ENCODE measurements around the gene RPTOR. TPM values are rescaled to one million over a fixed set of nuclear protein-coding genes. Genes with fewer than 3 reads are reported as not detected.

Gene RPTOR
- total RNA-seq, 1 experiment from 2014 or later: 66.7 TPM

- no peaks in the 10 kb centered on the region for H3K4me1 Mint-ChIP-seq (ENCODE audit: low read depth, unreplicated experiment)
- no peak for TF ChIP-seq CTCF (IDR thresholded peaks at IDR 0.05; ENCODE audit: insufficient read depth in 1 of 2, low read depth in 1 of 2, low read length in 1 of 2, severe bottlenecking in 1 of 2, unreplicated experiment in 1 of 2)
- no peak overlapping the region for H3K4me3 Mint-ChIP-seq (ENCODE audit: unreplicated experiment)
- CTCF ChIA-PET: no interaction called here
- no peaks in the 10 kb centered on the region for H3K36me3 ChIP-seq (ENCODE audit: control insufficient read depth, insufficient read depth, low read length)
- H3K27me3 Mint-ChIP-seq (ENCODE audit: insufficient read depth, unreplicated experiment): no peaks in the 10 kb centered on the region
- no peaks in the 10 kb centered on the region for H3K27me3 ChIP-seq (replicated peaks; ENCODE audit: control insufficient read depth, insufficient read depth, low read length)
- no peak overlapping the region for H3K27ac Mint-ChIP-seq (ENCODE audit: unreplicated experiment)
- no peak overlapping the region for H3K4me3 ChIP-seq (ENCODE audit: low read depth, low read length)
- no TSS peak for BruUV-seq (replicated peaks)
- H3K9me3 Mint-ChIP-seq (ENCODE audit: unreplicated experiment): no peaks in the 10 kb centered on the region
- intact Hi-C loops (cut with micrococcal nuclease; ENCODE audit: unreplicated experiment): no loop called here
- no peak for DNase-seq
- H3K36me3 Mint-ChIP-seq (ENCODE audit: insufficient read depth, unreplicated experiment): peaks cover 25% of the 10 kb centered on the region
- POLR2A ChIA-PET: no interaction called here
- H3K9me3 ChIP-seq: no peaks in the 10 kb centered on the region
- no peaks in the 10 kb centered on the region for H3K4me1 ChIP-seq
Measured at GRCh38 chr17:80889231-80890195, 344.9 kb downstream of the RPTOR start.

- Histone ChIP-seq H3K36me3 (ENCODE audit: control insufficient read depth, insufficient read depth, low read length) (no peaks in the 10 kb centered on the region), H3K27me3 (replicated peaks; ENCODE audit: control insufficient read depth, insufficient read depth, low read length) (no peaks in the 10 kb centered on the region), H3K4me3 (ENCODE audit: low read depth, low read length) (no peak overlapping the region), H3K9me3 (no peaks in the 10 kb centered on the region), H3K4me1 (no peaks in the 10 kb centered on the region)
- ChIA-PET CTCF (no interaction called here), POLR2A (no interaction called here)
- Mint-ChIP-seq H3K36me3 (ENCODE audit: insufficient read depth, unreplicated experiment) (peaks cover 25% of the 10 kb centered on the region), H3K27ac (ENCODE audit: unreplicated experiment) (no peak overlapping the region), H3K9me3 (ENCODE audit: unreplicated experiment) (no peaks in the 10 kb centered on the region), H3K4me1 (ENCODE audit: low read depth, unreplicated experiment) (no peaks in the 10 kb centered on the region), H3K27me3 (ENCODE audit: insufficient read depth, unreplicated experiment) (no peaks in the 10 kb centered on the region), H3K4me3 (ENCODE audit: unreplicated experiment) (no peak overlapping the region)
- TF ChIP-seq CTCF (IDR thresholded peaks at IDR 0.05; ENCODE audit: insufficient read depth in 1 of 2, low read depth in 1 of 2, low read length in 1 of 2, severe bottlenecking in 1 of 2, unreplicated experiment in 1 of 2): no peak
- DNase-seq: no peak
- intact Hi-C loops (cut with micrococcal nuclease; ENCODE audit: unreplicated experiment): no loop called here
- no TSS peak for BruUV-seq (replicated peaks)
Measured at GRCh38 chr17:80890196-80890920, 345.7 kb downstream of the RPTOR start.

- no TSS peak for BruUV-seq (replicated peaks)
- Mint-ChIP-seq H3K4me1 (ENCODE audit: low read depth, unreplicated experiment) (no peaks in the 10 kb centered on the region), H3K27me3 (ENCODE audit: insufficient read depth, unreplicated experiment) (no peaks in the 10 kb centered on the region), H3K27ac (ENCODE audit: unreplicated experiment) (no peak overlapping the region), H3K36me3 (ENCODE audit: insufficient read depth, unreplicated experiment) (peaks cover 29% of the 10 kb centered on the region), H3K4me3 (ENCODE audit: unreplicated experiment) (no peak overlapping the region), H3K9me3 (ENCODE audit: unreplicated experiment) (no peaks in the 10 kb centered on the region)
- no peaks in the 10 kb centered on the region for H3K9me3 ChIP-seq
- ChIA-PET CTCF (no interaction called here), POLR2A (no interaction called here)
- no peaks in the 10 kb centered on the region for H3K27me3 ChIP-seq (replicated peaks; ENCODE audit: control insufficient read depth, insufficient read depth, low read length)
- intact Hi-C loops (cut with micrococcal nuclease; ENCODE audit: unreplicated experiment): no loop called here
- DNase-seq: no peak
- no peak for TF ChIP-seq CTCF (IDR thresholded peaks at IDR 0.05; ENCODE audit: insufficient read depth in 1 of 2, low read depth in 1 of 2, low read length in 1 of 2, severe bottlenecking in 1 of 2, unreplicated experiment in 1 of 2)
- no peaks in the 10 kb centered on the region for H3K4me1 ChIP-seq
- H3K36me3 ChIP-seq (ENCODE audit: control insufficient read depth, insufficient read depth, low read length): no peaks in the 10 kb centered on the region
- H3K4me3 ChIP-seq (ENCODE audit: low read depth, low read length): no peak overlapping the region
Measured at GRCh38 chr17:80890921-80891396, 346.3 kb downstream of the RPTOR start.
